ENCODE measurements around the gene WDR88.
"Not testable (repeated sequence)": the region's sequence is repeated elsewhere in the genome, so short reads cannot be mapped to it uniquely, and the experiment has no call there.

WDR88 gene

GRCh38 chr19:33175156-33175782, 43.4 kb downstream of the WDR88 start:
- FAIRE-seq: no peak

GRCh38 chr19:33175886-33176669, 44.2 kb downstream of the WDR88 start:
- no peak for FAIRE-seq

GRCh38 chr19:33176670-33177416, 44.9 kb downstream of the WDR88 start:
- peak; percentile 97 for FAIRE-seq

GRCh38 chr19:33177417-33177979, 45.6 kb downstream of the WDR88 start:
- FAIRE-seq: no peak

- no peak for FAIRE-seq
Measured at GRCh38 chr19:33186431-33187182, 54.7 kb downstream of the WDR88 start.

GRCh38 chr19:33187183-33187540, 55.2 kb downstream of the WDR88 start:
- FAIRE-seq: no peak

GRCh38 chr19:33189453-33189852, 57.5 kb downstream of the WDR88 start:
- FAIRE-seq: no peak

- FAIRE-seq: not testable (repeated sequence)
Measured at GRCh38 chr19:33191092-33191491, 59.2 kb downstream of the WDR88 start.

- no peak for FAIRE-seq
Measured at GRCh38 chr19:33191501-33191900, 59.6 kb downstream of the WDR88 start.

GRCh38 chr19:33192010-33192409, 60.1 kb downstream of the WDR88 start:
- no peak for FAIRE-seq

- no peak for FAIRE-seq
Measured at GRCh38 chr19:33193269-33193864, 61.5 kb downstream of the WDR88 start.

GRCh38 chr19:33193865-33194362, 62.0 kb downstream of the WDR88 start, which contains the start of gene LRP3:
LRP3 (plus strand) TSS chr19:33194330; CDS start chr19:33194786, 456 bp downstream.
- no peak for FAIRE-seq

- no peak for FAIRE-seq
Measured at GRCh38 chr19:33194532-33194885, 62.6 kb downstream of the WDR88 start.

- no peak for FAIRE-seq
Measured at GRCh38 chr19:33194886-33195644, 63.2 kb downstream of the WDR88 start.

GRCh38 chr19:33195645-33196347, 63.9 kb downstream of the WDR88 start:
- FAIRE-seq: no peak

- FAIRE-seq: no peak
Measured at GRCh38 chr19:33196446-33197193, 64.7 kb downstream of the WDR88 start.

- FAIRE-seq: no peak
Measured at GRCh38 chr19:33197591-33198000, 65.7 kb downstream of the WDR88 start.

- FAIRE-seq: no peak
Measured at GRCh38 chr19:33198169-33198568, 66.3 kb downstream of the WDR88 start.

GRCh38 chr19:33199441-33200265, 67.7 kb downstream of the WDR88 start:
- no peak for FAIRE-seq
